NCI-H748 (cell line): ENCODE measurements around the gene CT45A6.
"Not testable (repeated sequence)": the region's sequence is repeated elsewhere in the genome, so short reads cannot be mapped to it uniquely, and the experiment has no call there.

Source experiments
- DNase-seq: peaks from one replicate; lab custom pipeline; 2025; ENCODE audit not compliant: unreplicated experiment; lab: John Stamatoyannopoulos, UW

CT45A6 gene, protein sequence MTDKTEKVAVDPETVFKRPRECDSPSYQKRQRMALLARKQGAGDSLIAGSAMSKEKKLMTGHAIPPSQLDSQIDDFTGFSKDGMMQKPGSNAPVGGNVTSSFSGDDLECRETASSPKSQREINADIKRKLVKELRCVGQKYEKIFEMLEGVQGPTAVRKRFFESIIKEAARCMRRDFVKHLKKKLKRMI

GRCh38 chrX:135802687-135803086, at the start of gene CT45A6:
Gene CT45A6, minus strand, starts transcription at chrX:135802787. Its CDS starts 3,794 bp downstream, at chrX:135798993.
- not testable (repeated sequence) for DNase-seq

GRCh38 chrX:135837180-135837579, 34.6 kb upstream of the CT45A6 start, which contains the start of gene CT45A7:
Gene CT45A7, minus strand, starts transcription at chrX:135837280. Its CDS starts 3,747 bp downstream, at chrX:135833533.
- DNase-seq: not testable (repeated sequence)

GRCh38 chrX:135819912-135820311, 17.3 kb upstream of the CT45A6 start, which contains the start of gene CT45A2:
Gene CT45A2, minus strand, starts transcription at chrX:135820012. Its CDS starts 3,747 bp downstream, at chrX:135816265.
- not testable (repeated sequence) for DNase-seq

DNA sequence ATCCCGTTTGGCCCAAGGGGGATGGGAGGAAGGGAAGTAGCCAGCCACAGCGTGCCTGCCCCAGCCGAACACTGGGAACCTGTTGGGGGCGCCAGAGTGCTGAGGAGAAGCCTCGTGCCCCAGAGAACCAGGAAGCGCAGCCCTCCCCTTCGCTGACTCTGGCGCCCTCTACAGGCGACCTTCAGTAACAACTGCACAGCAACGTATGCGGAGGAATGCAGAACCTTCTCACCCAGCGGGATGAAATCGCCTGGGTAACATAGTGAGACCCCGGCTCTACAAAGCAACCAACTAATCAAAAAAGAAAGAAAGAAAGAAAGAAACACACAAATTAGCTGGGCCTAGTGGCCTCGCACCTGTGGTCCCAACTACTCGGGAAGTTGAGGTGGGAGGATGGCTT, 17.2 kb downstream of the CT45A6 start, which contains the start of gene CT45A5:
Gene CT45A5, minus strand, starts transcription at position 101 of the 400 bp plus-strand sequence. CDS start 3,774 bp downstream, outside the sequence.
- not testable (repeated sequence) for DNase-seq

DNA sequence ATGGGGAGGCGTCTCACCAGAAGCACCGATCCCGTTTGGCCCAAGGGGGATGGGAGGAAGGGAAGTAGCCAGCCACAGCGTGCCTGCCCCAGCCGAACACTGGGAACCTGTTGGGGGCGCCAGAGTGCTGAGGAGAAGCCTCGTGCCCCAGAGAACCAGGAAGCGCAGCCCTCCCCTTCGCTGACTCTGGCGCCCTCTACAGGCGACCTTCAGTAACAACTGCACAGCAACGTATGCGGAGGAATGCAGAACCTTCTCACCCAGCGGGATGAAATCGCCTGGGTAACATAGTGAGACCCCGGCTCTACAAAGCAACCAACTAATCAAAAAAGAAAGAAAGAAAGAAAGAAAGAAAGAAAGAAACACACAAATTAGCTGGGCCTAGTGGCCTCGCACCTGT, 34.5 kb downstream of the CT45A6 start, which contains the start of gene CT45A3:
Gene CT45A3, minus strand, starts transcription at position 101 of the 400 bp plus-strand sequence. CDS start 3,747 bp downstream, outside the sequence.
- not testable (repeated sequence) for DNase-seq

DNA sequence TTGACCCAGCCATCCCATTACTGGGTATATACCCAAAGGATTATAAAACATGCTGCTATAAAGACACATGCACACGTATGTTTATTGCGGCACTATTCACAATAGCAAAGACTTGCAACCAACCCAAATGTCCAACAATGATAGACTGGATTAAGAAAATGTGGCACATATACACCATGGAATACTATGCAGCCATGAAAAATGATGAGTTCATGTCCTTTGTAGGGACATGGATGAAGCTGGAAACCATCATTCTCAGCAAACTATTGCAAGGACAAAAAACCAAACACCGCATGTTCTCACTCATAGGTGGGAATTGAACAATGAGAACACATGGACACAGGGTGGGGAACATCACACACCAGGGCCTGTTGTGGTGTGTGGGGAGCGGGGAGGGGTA, 57.8 kb downstream of the CT45A6 start:
- not testable (repeated sequence) for DNase-seq
